Stimulated activated CD8-positive, alpha-beta memory T cell treated with anti-CD3 and anti-CD28 coated beads, Interleukin-7, amount 100 ng/mL, for 24 hours (primary cell): ENCODE results near the gene TSPAN18.
A peak's percentile ranks its signal among the peaks of the same experiment; 100 is the strongest.

Source experiments
- DNase-seq: peaks from one replicate; pipeline ENCODE4 v3.0.0-alpha.2; 2020; ENCODE audit warnings: low read depth

TSPAN18 gene

GRCh38 chr11:44916801-44917385 is 190.1 kb downstream of the TSPAN18 start:
- no peak for DNase-seq

- DNase-seq, result no peak
These were observed 191.0 kb downstream of the TSPAN18 start for GRCh38 chr11:44917741-44918140.

DNA sequence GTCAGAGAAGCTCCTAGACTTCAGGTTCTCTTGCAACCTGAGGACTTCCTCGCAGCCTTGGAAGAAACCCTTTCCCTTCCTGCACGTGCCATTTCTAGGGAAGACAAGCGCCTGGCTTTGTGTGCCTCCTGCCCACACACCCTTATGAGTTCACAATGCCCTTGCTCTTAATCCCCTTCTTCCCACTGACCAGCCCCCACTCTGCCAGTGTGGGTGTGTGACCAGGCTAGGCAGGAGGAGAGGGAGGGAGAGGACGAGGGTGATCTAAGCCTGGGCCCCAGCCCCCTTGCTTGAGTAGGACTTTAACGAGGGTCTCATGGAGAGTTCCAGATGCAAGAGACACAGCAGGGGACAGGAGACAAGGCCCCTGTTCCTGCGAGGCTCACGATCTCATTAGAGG is 193.7 kb downstream of the TSPAN18 start:
- DNase-seq, result no peak

DNA sequence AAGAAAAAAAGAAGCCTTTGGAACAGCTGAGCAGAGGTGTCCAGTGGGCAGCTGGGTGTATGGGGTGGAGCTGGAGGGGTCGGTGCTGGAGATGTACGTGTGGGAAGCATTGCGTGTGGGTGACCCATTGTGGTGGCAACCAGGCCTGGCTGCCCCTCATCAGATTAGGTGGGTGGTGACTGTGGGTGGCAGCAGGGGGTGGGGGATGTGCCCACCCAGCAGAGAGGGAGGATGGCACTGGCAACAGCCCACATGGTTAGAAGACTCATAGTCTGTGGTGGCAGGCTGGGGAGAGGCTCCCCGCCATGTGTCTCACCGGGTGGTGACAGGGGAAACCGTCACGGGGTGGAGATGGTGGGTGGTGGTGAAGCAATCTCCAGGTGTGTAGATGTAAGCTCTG is 196.4 kb downstream of the TSPAN18 start:
- DNase-seq, result no peak

DNA sequence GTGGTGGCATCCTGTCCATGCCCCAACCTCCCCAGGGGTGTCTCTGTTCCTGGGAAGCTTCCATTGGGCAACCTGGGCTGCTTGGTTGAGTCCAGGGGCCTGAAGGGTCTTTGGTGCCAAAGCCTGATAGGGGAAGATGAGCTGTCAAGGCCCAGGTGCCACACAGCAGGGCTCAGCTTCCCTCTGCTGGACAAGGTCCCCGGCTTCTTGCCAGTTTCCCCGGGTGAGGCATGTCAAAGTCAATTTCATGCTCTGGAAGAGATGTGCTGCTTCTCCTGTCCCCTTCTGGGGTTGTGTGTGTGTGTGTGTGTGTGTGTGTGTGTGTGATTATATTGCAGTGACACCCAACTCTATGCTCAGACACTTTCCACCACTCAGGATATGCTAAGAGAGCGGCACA is 197.0 kb downstream of the TSPAN18 start:
- DNase-seq, result no peak

- no peak for DNase-seq
These were observed 199.3 kb downstream of the TSPAN18 start for GRCh38 chr11:44926036-44926435.

GRCh38 chr11:44927174-44927661 is 200.5 kb downstream of the TSPAN18 start:
- peak; percentile 25 for DNase-seq

DNA sequence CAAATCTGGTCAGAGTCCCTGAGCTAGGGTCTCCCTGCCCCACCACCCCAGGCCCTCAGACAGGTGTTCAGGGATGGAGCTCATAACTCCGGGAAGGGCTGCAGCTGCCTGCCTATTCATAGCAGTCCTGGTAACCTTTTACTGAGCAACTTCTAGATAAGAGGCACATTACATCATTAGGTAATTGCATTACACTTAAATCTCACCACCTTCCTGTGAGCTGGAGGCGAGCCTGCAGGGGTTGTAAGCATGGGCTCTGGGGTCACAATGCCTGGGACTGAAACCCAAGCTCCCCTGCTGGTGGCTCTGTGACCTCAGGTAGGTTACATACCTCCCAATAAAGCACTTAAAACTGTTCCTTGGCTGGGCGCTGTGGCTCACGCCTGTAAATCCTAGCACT is 201.4 kb downstream of the TSPAN18 start:
- no peak for DNase-seq

- no peak for DNase-seq
These were observed 202.1 kb downstream of the TSPAN18 start for GRCh38 chr11:44928816-44929215.

GRCh38 chr11:44930588-44931302 is 204.0 kb downstream of the TSPAN18 start:
- DNase-seq, result no peak

GRCh38 chr11:44931466-44931865 is 204.7 kb downstream of the TSPAN18 start:
- DNase-seq, result no peak

DNA sequence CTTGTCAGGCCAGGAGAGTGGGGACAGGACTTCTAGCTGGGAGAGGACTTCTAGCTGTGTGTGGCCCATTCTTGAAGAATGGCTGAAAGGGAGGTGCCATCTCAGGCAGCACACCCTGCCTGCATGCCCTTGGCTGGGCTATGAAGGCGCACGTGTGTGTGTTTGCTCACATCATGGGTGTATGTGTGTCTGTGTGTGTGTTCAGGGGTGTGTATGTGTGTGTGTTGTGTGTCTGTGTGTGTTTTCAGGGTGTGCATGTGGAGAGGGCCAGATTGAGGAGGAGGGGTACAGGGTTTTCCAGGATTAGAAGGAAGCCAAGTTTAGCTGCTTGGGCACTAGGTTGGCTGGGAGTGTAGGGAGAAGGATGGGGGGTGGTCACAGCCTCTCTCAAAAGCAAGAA is 207.3 kb downstream of the TSPAN18 start:
- no peak for DNase-seq

DNA sequence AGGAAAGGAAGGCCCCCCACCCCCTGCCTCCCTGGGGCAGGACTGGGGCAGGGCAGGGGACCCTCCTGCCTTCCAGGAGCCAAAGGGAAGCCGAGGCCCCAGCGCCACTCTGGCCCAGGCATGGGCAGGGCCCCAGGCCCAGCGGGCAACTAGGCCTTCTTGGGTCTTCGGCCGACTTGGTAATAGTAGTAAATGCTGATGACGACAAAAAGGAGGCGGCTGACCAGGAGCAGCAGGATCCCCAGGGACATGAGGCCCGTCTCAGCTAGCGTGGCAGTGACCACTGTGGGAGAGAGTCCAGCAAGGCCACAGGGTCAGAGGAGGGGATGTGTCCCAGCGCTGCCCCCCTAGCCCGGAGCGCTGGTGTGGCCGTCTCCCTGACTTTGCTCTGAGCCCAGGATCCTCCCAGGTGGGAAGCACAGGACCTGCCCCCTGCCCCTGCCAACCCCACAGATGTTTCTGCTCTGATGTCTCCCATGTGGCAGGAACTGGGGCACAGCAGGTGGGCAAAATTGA is 208.0 kb downstream of the TSPAN18 start:
- no peak for DNase-seq

- peak; percentile 76 for DNase-seq
These were observed 209.8 kb downstream of the TSPAN18 start for GRCh38 chr11:44936525-44936924.

DNA sequence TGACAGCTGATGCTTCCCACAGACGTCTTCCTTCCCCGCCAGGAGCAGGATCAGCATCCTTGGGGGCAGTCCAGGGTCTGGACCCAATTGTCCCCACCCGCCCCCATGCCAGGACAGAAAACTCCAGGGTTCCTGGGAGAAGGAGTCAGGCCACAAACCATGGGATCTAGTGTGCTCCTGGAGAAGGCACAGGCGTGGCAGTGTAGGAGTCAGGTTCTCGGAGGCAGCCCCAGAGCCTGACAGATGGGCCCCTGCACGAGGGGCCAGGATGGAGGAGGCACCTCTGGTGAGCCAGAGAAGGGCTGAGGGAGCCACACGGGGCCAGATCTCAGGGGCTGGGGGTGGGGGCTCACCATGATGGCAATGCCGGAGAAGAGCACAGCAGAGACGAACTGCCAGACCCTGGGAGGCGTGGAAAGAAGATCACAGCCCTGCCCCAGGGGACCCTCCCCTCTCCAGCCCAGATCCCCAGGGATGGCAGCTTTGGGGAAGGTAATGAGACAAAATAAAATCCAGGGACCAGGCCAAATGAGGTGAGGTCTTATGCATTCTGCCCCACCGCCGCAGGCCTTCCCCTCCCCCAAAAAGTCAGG is 210.3 kb downstream of the TSPAN18 start:
- no peak for DNase-seq

- no peak for DNase-seq
These were observed 211.4 kb downstream of the TSPAN18 start for GRCh38 chr11:44938066-44938691.

GRCh38 chr11:44939673-44940395 is 213.1 kb downstream of the TSPAN18 start:
- no peak for DNase-seq

- DNase-seq, result no peak
These were observed 213.6 kb downstream of the TSPAN18 start for GRCh38 chr11:44940404-44940803.

DNA sequence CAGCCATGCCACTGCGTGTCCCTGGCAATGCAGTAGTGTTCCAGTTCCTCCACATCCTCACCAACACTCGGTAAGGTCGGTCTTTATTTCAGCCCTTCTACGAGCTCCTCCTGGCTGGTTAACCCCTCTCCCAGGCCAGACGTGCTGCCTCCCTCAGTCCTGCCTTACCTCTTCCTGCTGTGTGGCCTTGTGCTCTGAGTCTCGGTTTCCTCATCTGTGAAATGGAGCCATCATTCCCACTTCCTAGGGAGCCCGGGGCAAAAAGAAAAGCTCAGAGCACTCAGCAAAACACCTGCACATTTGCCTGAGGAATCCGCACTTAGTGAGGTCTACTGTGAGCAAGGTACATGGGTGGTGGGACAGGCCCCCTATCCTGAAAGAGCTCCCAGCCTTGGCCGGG is 214.1 kb downstream of the TSPAN18 start:
- DNase-seq, result no peak

DNA sequence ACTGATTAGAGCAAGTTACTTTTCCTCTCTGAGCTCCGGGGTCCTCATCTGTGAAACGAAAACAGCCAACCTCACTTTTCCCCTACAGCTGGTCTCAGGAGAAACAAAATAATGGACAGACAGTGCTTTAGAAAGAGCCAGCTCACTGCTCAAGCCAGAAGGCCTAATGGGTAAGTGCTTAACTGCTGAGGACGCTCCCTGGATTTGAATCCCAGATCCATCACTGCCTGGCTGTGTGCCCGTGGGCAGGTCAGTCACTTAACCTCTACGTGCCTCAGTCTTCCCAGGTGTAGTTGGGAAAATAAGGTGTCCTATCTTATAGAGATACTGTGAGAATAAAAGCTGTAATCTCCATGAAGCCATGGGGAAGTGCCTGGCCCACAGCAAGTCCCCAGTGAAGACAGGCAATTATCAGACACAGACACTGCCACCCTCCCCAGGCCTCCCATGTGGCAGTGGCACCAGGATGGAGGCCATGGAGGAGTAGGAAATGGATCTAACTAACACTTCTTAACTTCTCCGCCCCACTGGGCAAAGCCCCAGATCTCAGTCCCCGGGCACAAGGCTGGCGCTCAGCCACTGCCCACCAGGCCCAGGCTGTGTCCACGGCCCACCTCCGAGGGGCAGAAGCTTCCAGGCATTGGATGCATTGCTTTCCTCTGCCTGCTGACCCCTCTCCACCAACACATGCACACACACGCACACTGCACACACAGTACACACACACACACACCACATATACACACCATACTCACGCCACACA is 214.7 kb downstream of the TSPAN18 start:
- no peak for DNase-seq
